Ovary (tissue), 3 donors: ENCODE data around the gene GANAB.

Experiments
- EP300 ChIP-seq: sonication (generic); formaldehyde crosslinking; IDR thresholded peaks from one replicate; pipeline ENCODE4 v1.6.1; 2017; ENCODE audit warnings: antibody characterized with exemption
- POLR2A ChIP-seq: fragments of 450-650 bp; IDR thresholded peaks from one replicate; pipeline ENCODE4 v1.6.1; 2017; ENCODE audit warnings: antibody characterized with exemption, mild to moderate bottlenecking, moderate library complexity
- TF ChIP-seq, protein P1 (sequence below), 3 donors: fragments of 450-650 bp in 2 of 3; fragments of 200-600 bp in 1 of 3; IDR thresholded peaks; one replicate each; pipeline versions ENCODE4 v1.5.1 to v1.8.0; 2016 to 2022; ENCODE audit warnings: antibody characterized with exemption in 3 of 3, mild to moderate bottlenecking in 1 of 3
- donor health status: DM: no; HTN: no; CAD: no.

DNA sequence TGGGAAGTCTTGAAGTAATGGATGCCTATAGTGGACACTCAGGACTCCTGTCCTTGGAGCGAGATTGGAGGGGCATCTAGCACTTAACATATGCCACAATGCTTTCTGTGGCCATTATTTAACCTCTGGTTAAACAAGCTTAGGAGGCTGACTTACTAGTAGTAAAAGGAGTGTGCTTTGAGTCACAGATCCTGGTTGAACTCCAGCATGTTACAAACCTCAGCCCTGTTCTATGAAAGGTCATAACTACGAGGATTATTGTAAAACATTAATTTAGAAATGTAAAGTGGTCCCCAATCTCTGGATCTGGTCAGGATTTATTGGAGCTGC is 26.7 kb upstream of the GANAB start:
- TF ChIP-seq, protein P1, sequence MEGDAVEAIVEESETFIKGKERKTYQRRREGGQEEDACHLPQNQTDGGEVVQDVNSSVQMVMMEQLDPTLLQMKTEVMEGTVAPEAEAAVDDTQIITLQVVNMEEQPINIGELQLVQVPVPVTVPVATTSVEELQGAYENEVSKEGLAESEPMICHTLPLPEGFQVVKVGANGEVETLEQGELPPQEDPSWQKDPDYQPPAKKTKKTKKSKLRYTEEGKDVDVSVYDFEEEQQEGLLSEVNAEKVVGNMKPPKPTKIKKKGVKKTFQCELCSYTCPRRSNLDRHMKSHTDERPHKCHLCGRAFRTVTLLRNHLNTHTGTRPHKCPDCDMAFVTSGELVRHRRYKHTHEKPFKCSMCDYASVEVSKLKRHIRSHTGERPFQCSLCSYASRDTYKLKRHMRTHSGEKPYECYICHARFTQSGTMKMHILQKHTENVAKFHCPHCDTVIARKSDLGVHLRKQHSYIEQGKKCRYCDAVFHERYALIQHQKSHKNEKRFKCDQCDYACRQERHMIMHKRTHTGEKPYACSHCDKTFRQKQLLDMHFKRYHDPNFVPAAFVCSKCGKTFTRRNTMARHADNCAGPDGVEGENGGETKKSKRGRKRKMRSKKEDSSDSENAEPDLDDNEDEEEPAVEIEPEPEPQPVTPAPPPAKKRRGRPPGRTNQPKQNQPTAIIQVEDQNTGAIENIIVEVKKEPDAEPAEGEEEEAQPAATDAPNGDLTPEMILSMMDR (IDR thresholded peaks at IDR 0.05) = no peak
- no peak for TF ChIP-seq EP300
- TF ChIP-seq POLR2A = no peak
